ENCODE results near the gene FGF21. TPM values are rescaled to one million over a fixed set of nuclear protein-coding genes. Genes with fewer than 3 reads are reported as not detected.

The FGF21 gene
- total RNA-seq, 2 experiments from 2014 or later, result not detected

DNA sequence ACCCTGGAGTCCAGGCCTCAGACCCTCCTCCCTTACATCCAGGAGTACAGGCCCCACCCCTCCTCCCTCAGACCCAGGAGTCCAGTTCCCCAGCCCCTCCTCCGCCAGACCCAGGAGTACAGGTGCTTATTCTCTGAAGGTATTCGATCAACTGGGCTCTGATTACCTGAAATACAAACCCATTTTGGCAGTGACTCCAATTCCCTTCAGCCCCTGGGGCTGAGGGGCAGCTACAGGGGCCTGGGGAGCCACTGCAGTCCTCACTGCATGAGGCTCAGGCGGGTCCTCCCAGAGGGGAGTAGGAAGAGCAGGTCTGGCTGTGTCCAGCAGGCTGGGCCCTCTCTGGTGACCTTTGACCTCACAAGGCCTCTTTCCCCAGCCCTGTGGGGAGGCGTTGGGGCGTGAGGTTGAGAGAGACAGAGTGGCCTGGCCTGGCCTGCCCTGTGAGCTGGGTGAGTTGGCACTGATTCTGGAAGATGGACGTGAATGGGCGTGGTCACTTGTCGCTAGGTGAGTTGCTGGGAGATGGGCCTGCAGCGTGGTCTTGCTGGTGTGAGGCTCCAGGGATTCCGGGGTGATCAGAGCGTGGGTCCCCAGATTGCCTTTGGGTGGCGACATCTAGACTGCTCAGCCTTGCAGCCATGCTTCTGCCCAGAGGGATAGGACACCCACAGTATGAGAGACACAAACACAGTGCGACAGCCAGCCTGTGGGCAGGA is 52.4 kb downstream of the FGF21 start:
- Mint-ChIP-seq H3K36me3 (ENCODE audit: low read depth) (peaks cover 6% of the 10 kb centered on the region), H3K27ac (no peak overlapping the region), H3K4me3 (no peak overlapping the region), H3K4me1 (ENCODE audit: low read depth) (peaks cover 22% of the 10 kb centered on the region), H3K27me3 (no peaks in the 10 kb centered on the region), H3K9me3 (no peaks in the 10 kb centered on the region)
- intact Hi-C loops (cut with micrococcal nuclease), result no loop called here
- ChIA-PET POLR2A (interaction anchor here (0.7 to 0.8 kb wide), 2 partner anchors 10 to 12 kb away, joined by 3 read pairs; no protein-coding TSS in a partner anchor), CTCF (interaction anchor here (1.2 to 3.8 kb wide), 4 partner anchors 12 to 34 kb away, joined by 4 to 27 read pairs (median 10); partner anchors contain the start of gene HSD17B14)
- DNase-seq (no peak), ATAC-seq (no peak)
- TF ChIP-seq, protein P1, sequence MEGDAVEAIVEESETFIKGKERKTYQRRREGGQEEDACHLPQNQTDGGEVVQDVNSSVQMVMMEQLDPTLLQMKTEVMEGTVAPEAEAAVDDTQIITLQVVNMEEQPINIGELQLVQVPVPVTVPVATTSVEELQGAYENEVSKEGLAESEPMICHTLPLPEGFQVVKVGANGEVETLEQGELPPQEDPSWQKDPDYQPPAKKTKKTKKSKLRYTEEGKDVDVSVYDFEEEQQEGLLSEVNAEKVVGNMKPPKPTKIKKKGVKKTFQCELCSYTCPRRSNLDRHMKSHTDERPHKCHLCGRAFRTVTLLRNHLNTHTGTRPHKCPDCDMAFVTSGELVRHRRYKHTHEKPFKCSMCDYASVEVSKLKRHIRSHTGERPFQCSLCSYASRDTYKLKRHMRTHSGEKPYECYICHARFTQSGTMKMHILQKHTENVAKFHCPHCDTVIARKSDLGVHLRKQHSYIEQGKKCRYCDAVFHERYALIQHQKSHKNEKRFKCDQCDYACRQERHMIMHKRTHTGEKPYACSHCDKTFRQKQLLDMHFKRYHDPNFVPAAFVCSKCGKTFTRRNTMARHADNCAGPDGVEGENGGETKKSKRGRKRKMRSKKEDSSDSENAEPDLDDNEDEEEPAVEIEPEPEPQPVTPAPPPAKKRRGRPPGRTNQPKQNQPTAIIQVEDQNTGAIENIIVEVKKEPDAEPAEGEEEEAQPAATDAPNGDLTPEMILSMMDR (IDR thresholded peaks at IDR 0.05), result no peak

Other genes starting within 250 kb of the FGF21 start
- gene LMTK3, start 243.7 kb upstream of the FGF21 start, total RNA-seq, result 1 to 10 TPM; 3.4 to 4.0 TPM
- gene SULT2B1, start 203.4 kb upstream of the FGF21 start, total RNA-seq, result not detected
- not detected for gene SPACA4, start 148.8 kb upstream of the FGF21 start, total RNA-seq
- gene FAM83E, start 140.4 kb upstream of the FGF21 start, total RNA-seq, result 1 to 10 TPM; 3.8 to 4.7 TPM
- gene RPL18, start 136.3 kb upstream of the FGF21 start, total RNA-seq, result 1,000 to 10,000 TPM; 2,304 to 2,324 TPM
- gene SPHK2, start 136.0 kb upstream of the FGF21 start, total RNA-seq, result 10 to 100 TPM; 22.3 to 22.9 TPM
- 10 to 100 TPM; 10.8 to 13.1 TPM for gene DBP, start 118.1 kb upstream of the FGF21 start, total RNA-seq
- 10 to 100 TPM; 11.1 to 13.0 TPM for gene CA11, start 109.3 kb upstream of the FGF21 start, total RNA-seq
- gene NTN5, start 82.5 kb upstream of the FGF21 start, total RNA-seq, result under 1 TPM; 0.16 to 0.83 TPM
- not detected for gene FUT2, start 59.6 kb upstream of the FGF21 start, total RNA-seq
- 1 to 10 TPM in 1 of 2 experiments, under 1 TPM in 1; 0.56 to 1.0 TPM for gene MAMSTR, start 35.8 kb upstream of the FGF21 start, total RNA-seq
- 1 to 10 TPM in 1 of 2 experiments, under 1 TPM in 1; 0.72 to 1.2 TPM for gene RASIP1, start 14.9 kb upstream of the FGF21 start, total RNA-seq
- gene IZUMO1, start 8.6 kb upstream of the FGF21 start, total RNA-seq, result not detected
- under 1 TPM; 0.09 to 0.11 TPM for gene FUT1, start 2.9 kb upstream of the FGF21 start, total RNA-seq
- 10 to 100 TPM; 59.5 to 63.3 TPM for gene BCAT2, start 55.5 kb downstream of the FGF21 start, total RNA-seq
- gene HSD17B14, start 81.0 kb downstream of the FGF21 start, total RNA-seq, result under 1 TPM; 0.47 to 0.56 TPM
- 1 to 10 TPM; 9.4 to 9.7 TPM for gene PLEKHA4, start 113.1 kb downstream of the FGF21 start, total RNA-seq
- gene PPP1R15A, start 116.9 kb downstream of the FGF21 start, total RNA-seq, result 10 to 100 TPM; 77.8 to 81.2 TPM
- under 1 TPM; 0.68 to 0.85 TPM for gene TULP2, start 143.2 kb downstream of the FGF21 start, total RNA-seq
- gene NUCB1, start 144.8 kb downstream of the FGF21 start, total RNA-seq, result 100 to 1,000 TPM; 102 to 114 TPM
- 1 to 10 TPM; 1.4 to 2.8 TPM for gene DHDH, start 178.2 kb downstream of the FGF21 start, total RNA-seq
- 100 to 1,000 TPM; 182 to 189 TPM for gene BAX, start 199.4 kb downstream of the FGF21 start, total RNA-seq
- 1,000 to 10,000 TPM; 1,296 to 1,324 TPM for gene FTL, start 209.8 kb downstream of the FGF21 start, total RNA-seq
- 10 to 100 TPM; 58.1 to 58.7 TPM for gene GYS1, start 237.8 kb downstream of the FGF21 start, total RNA-seq
- 100 to 1,000 TPM; 175 to 176 TPM for gene RUVBL2, start 238.4 kb downstream of the FGF21 start, total RNA-seq

All from activated CD8-positive, alpha-beta T cell treated with anti-CD3 and anti-CD28 coated beads for 36 hours (primary cell).